H9 (cell line): Measurements from ENCODE around the gene ABCC12. TPM values are rescaled to one million over a fixed set of nuclear protein-coding genes. Genes with fewer than 3 reads are reported as not detected.

Source experiments
- DNase-seq: peaks from one replicate; pipeline ENCODE4 v3.0.0-alpha.2; 2017
- H2AFZ ChIP-seq: one replicate; pipeline ENCODE4 v1.6.1; 2013; ENCODE audit warnings: mild to moderate bottlenecking, low read length, control low read depth, moderate library complexity
- H2AK5ac ChIP-seq: 2 replicates; pipeline ENCODE4 v1.6.1; 2013; ENCODE audit warnings: low read length, control low read depth, mixed read lengths; ENCODE audit not compliant: insufficient read length
- H2BK120ac ChIP-seq: one replicate; pipeline ENCODE4 v1.6.1; 2013; ENCODE audit warnings: low read depth, mild to moderate bottlenecking, low read length, control low read depth, inconsistent platforms; ENCODE audit not compliant: poor library complexity, severe bottlenecking
- H2BK12ac ChIP-seq: 2 replicates; pipeline ENCODE4 v1.6.1; 2013; ENCODE audit warnings: low read length, control low read depth, mixed read lengths, low read depth; ENCODE audit not compliant: insufficient read length
- H2BK15ac ChIP-seq: 2 replicates; pipeline ENCODE4 v1.6.1; 2013; ENCODE audit warnings: low read depth, low read length, control low read depth
- H2BK20ac ChIP-seq: one replicate; pipeline ENCODE4 v1.6.1; 2013; ENCODE audit warnings: low read depth, mild to moderate bottlenecking, low read length, control low read depth, inconsistent platforms; ENCODE audit not compliant: poor library complexity, severe bottlenecking
- H2BK5ac ChIP-seq: 2 replicates; pipeline ENCODE4 v1.6.1; 2013; ENCODE audit warnings: low read length, control low read depth, mixed read lengths; ENCODE audit not compliant: insufficient read length
- H3K14ac ChIP-seq: 2 replicates; pipeline ENCODE4 v1.6.1; 2013; ENCODE audit warnings: low read length, control low read depth; ENCODE audit not compliant: insufficient read depth
- H3K18ac ChIP-seq: 2 replicates; pipeline ENCODE4 v1.6.1; 2013; ENCODE audit warnings: low read depth, mild to moderate bottlenecking, mixed read lengths, low read length, control low read depth; ENCODE audit not compliant: insufficient read length
- H3K23ac ChIP-seq: 2 replicates; pipeline ENCODE4 v1.6.1; 2013; ENCODE audit warnings: low read length, control low read depth, mixed read lengths, low read depth; ENCODE audit not compliant: insufficient read length
- H3K23me2 ChIP-seq: 2 replicates; pipeline ENCODE4 v1.6.1; 2013; ENCODE audit warnings: low read depth, mild to moderate bottlenecking, mixed read lengths, low read length, control low read depth; ENCODE audit not compliant: insufficient read length, poor library complexity, severe bottlenecking
- H3K27ac ChIP-seq: 2 replicates; pipeline ENCODE4 v1.5.1; 2013; ENCODE audit warnings: low read length, control low read depth, mixed read lengths, low read depth; ENCODE audit not compliant: insufficient read length
- H3K27me3 ChIP-seq: 2 replicates; pipeline ENCODE4 v1.6.1; 2013; ENCODE audit warnings: low read length, control low read depth, inconsistent platforms; ENCODE audit not compliant: insufficient read depth
- H3K4ac ChIP-seq: 2 replicates; pipeline ENCODE4 v1.6.1; 2013; ENCODE audit warnings: low read depth, mild to moderate bottlenecking, control low read depth, inconsistent platforms, low read length, moderate library complexity
- H3K4me1 ChIP-seq: 2 replicates; pipeline ENCODE4 v1.6.1; 2013; ENCODE audit warnings: low read length, control low read depth, inconsistent platforms; ENCODE audit not compliant: insufficient read depth
- H3K4me2 ChIP-seq: 2 replicates; pipeline ENCODE4 v1.6.1; 2013; ENCODE audit warnings: low read length, control low read depth, mixed read lengths; ENCODE audit not compliant: insufficient read length, insufficient read depth
- H3K56ac ChIP-seq: 2 replicates; pipeline ENCODE4 v1.6.1; 2013; ENCODE audit warnings: low read depth, mild to moderate bottlenecking, mixed read lengths, low read length, control low read depth; ENCODE audit not compliant: insufficient read length
- H3K79me1 ChIP-seq: 2 replicates; pipeline ENCODE4 v1.6.1; 2013; ENCODE audit warnings: low read depth, mild to moderate bottlenecking, moderate library complexity, low read length, control low read depth, inconsistent platforms; ENCODE audit not compliant: insufficient read depth, poor library complexity, severe bottlenecking
- H3K79me2 ChIP-seq: 2 replicates; pipeline ENCODE4 v1.6.1; 2013; ENCODE audit warnings: low read length, control low read depth, inconsistent platforms; ENCODE audit not compliant: insufficient read depth
- H3K9ac ChIP-seq: 2 replicates; pipeline ENCODE4 v1.6.1; 2013; ENCODE audit warnings: low read length, control low read depth, mixed read lengths; ENCODE audit not compliant: insufficient read length; ENCODE audit errors: extremely low read depth
- H3K9me3 ChIP-seq: one replicate; pipeline ENCODE4 v1.6.1; 2013; ENCODE audit warnings: low read depth, low read length, inconsistent platforms; ENCODE audit not compliant: control insufficient read depth
- H3T11ph ChIP-seq: one replicate; pipeline ENCODE4 v1.6.1; 2013; ENCODE audit warnings: mild to moderate bottlenecking, low read length, control low read depth, inconsistent platforms
- H4K20me1 ChIP-seq: one replicate; pipeline ENCODE4 v1.6.1; 2013; ENCODE audit not compliant: control insufficient read depth, insufficient read length, insufficient read depth
- H4K5ac ChIP-seq: 2 replicates; pipeline ENCODE4 v1.6.1; 2013; ENCODE audit warnings: low read depth, mild to moderate bottlenecking, mixed read lengths, low read length, control low read depth; ENCODE audit not compliant: insufficient read length
- H4K8ac ChIP-seq: replicated peaks from 2 replicates; pipeline ENCODE4 v1.6.1; 2013; ENCODE audit warnings: low read length, control low read depth, mixed read lengths, low read depth; ENCODE audit not compliant: insufficient read length
- H4K91ac ChIP-seq: 2 replicates; pipeline ENCODE4 v1.6.1; 2013; ENCODE audit warnings: low read depth, mild to moderate bottlenecking, moderate library complexity, mixed read lengths, low read length, control low read depth; ENCODE audit not compliant: insufficient read length
- H3K27ac Mint-ChIP-seq, 3 experiments: 2 replicates in 2 of 3; 3 replicates in 1 of 3; pipeline ENCODE4 v1.8.0; 2020 to 2021; ENCODE audit warnings: mixed read lengths in 3 of 3, mild to moderate bottlenecking in 1 of 3, moderate library complexity in 1 of 3
- H3K27me3 Mint-ChIP-seq: 2 replicates; pipeline ENCODE4 v1.8.0; 2021; ENCODE audit warnings: low read depth, mild to moderate bottlenecking, moderate library complexity, mixed read lengths
- H3K36me3 Mint-ChIP-seq, 3 experiments: 2 replicates in 2 of 3; 3 replicates in 1 of 3; pipeline ENCODE4 v1.8.0; 2020 to 2021; ENCODE audit warnings: low read depth in 3 of 3, mixed read lengths in 3 of 3; ENCODE audit not compliant: insufficient read depth in 1 of 3
- H3K4me1 Mint-ChIP-seq, 2 experiments: 2 replicates each; pipeline ENCODE4 v1.8.0; 2020; ENCODE audit warnings: mixed read lengths in 2 of 2
- H3K4me3 Mint-ChIP-seq, 2 experiments: 2 replicates in 1 of 2; 3 replicates in 1 of 2; pipeline ENCODE4 v1.8.0; 2020 to 2021; ENCODE audit warnings: mild to moderate bottlenecking in 2 of 2, mixed read lengths in 2 of 2, moderate library complexity in 1 of 2
- H3K9me3 Mint-ChIP-seq, 2 experiments: 2 replicates in 1 of 2; 3 replicates in 1 of 2; pipeline ENCODE4 v1.8.0; 2020; ENCODE audit warnings: mild to moderate bottlenecking in 2 of 2, mixed read lengths in 2 of 2, moderate library complexity in 1 of 2
- CTCF ChIP-seq: fragments of 200-600 bp; sonication (generic); conservative IDR thresholded peaks from 3 replicates; pipeline ENCODE4 v1.8.0; 2021; ENCODE audit warnings: antibody characterized with exemption, mild to moderate bottlenecking
- WGBS: extraction: QIAGEN DNeasy Blood & Tissue Kit; methylation state at CpG from one replicate; pipeline ENCODE4 v1.1.7; 2013; ENCODE audit warnings: missing lambda C conversion rate, low lambda C conversion rate, mixed read lengths; ENCODE audit not compliant: insufficient read length; ENCODE audit errors: extremely low coverage; 5-methylcytosine and 5-hydroxymethylcytosine counted together
- total RNA-seq: library from RNA; stranded (reverse); gene quantifications from 2 replicates; pipeline ENCODE4 v1.2.1, GENCODE V29; 2021

ABCC12 gene
- total RNA-seq, 1 experiment from 2014 or later, result 0.09 TPM

GRCh38 chr16:48172682-48173081, 16.9 kb upstream of the ABCC12 start:
- H3K9me3 Mint-ChIP-seq, result no peaks in the 10 kb centered on the region
- no peaks in the 10 kb centered on the region for H3K79me1 ChIP-seq
- H3K9ac ChIP-seq, result no peak overlapping the region
- H3K4me3 Mint-ChIP-seq, result no peak overlapping the region
- no CpG with 5 or more reads among the region's 1 CpG for WGBS
- no peak overlapping the region for H3K27ac ChIP-seq
- no peak overlapping the region for H2BK15ac ChIP-seq
- H3K4me2 ChIP-seq, result no peak overlapping the region
- H2BK12ac ChIP-seq, result no peak overlapping the region
- DNase-seq, result no peak
- no peaks in the 10 kb centered on the region for H4K20me1 ChIP-seq
- no peaks in the 10 kb centered on the region for H3K23me2 ChIP-seq
- H4K5ac ChIP-seq, result no peak overlapping the region
- no peak overlapping the region; a peak in 1 of 7 replicates for H3K27ac Mint-ChIP-seq
- no peak overlapping the region for H3K23ac ChIP-seq
- no peak overlapping the region for H3K18ac ChIP-seq
- no peak overlapping the region for H4K91ac ChIP-seq
- no peak overlapping the region for H3T11ph ChIP-seq
- H2BK5ac ChIP-seq, result no peak overlapping the region
- H3K27me3 ChIP-seq, result no peaks in the 10 kb centered on the region
- no peaks in the 10 kb centered on the region for H3K27me3 Mint-ChIP-seq
- no peak overlapping the region for H3K56ac ChIP-seq
- H3K14ac ChIP-seq, result no peak overlapping the region
- no peak overlapping the region for H2AFZ ChIP-seq
- no peaks in the 10 kb centered on the region for H3K9me3 ChIP-seq
- H2AK5ac ChIP-seq, result no peak overlapping the region
- TF ChIP-seq CTCF, result no peak
- H3K4me1 Mint-ChIP-seq, result no peaks in the 10 kb centered on the region; a peak in 1 of 4 replicates
- no peaks in the 10 kb centered on the region; a peak in 1 of 7 replicates for H3K36me3 Mint-ChIP-seq
- no peak overlapping the region for H3K4ac ChIP-seq
- no peaks in the 10 kb centered on the region for H3K4me1 ChIP-seq
- H2BK120ac ChIP-seq, result no peak overlapping the region
- no peak overlapping the region for H4K8ac ChIP-seq
- H2BK20ac ChIP-seq, result no peak overlapping the region
- no peaks in the 10 kb centered on the region for H3K79me2 ChIP-seq
